Activated CD8-positive, alpha-beta memory T cell treated with anti-CD3 and anti-CD28 coated beads, Interleukin-2, amount 50 U/mL, for 48 hours (primary cell): ENCODE data around the gene APLF.
A peak's percentile ranks its signal among the peaks of the same experiment; 100 is the strongest.

Source experiments
- DNase-seq: peaks from one replicate; pipeline ENCODE4 v3.0.0-alpha.2; 2020

Gene APLF

DNA sequence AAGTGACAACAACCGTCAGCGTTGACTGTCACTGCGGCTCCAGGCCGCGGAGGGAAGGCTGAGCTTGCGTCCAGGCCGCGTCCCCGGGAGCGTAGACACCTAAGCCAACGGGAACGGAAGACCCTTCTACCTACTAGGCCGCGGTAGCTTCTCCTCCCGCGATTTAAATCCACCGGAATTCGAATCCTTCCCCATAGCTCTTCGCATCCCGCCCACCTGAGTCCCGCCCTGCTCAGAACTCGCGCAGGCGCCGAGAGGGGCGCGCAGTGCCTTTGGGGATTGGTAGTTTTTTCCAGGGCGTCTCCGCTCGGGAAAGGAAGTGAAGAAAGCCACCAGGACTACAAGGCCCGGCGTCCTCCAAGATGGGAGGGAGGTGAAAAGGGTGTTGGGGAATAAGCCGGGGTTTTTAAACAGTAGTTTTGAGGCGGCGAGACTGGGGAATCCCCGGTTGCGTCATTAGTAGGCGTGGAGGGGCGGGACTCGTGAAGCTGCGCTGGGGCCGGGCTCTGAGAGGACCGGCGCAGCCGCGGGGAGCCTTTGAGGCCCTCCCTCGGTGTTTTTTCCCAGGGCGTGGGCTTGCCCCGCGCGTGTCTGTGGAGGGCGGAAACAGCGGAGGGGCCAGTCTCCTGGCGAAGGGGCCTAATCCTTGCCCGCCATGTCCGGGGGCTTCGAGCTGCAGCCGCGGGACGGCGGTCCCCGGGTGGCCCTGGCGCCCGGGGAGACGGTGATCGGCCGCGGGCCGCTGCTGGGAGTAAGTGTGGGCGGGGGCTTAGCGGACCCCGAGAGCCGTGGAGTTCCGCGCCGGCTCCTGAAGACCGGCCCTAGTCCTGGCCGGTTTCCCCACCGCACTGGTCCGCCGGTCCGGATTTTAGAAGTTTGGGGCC lies at the start of gene APLF, which contains the start of gene FBXO48:
TSS of gene APLF (plus strand) at position 509 of the 884 bp plus-strand sequence. CDS start at position 656, 147 bp downstream.
TSS of gene FBXO48 (minus strand) at position 218 of the 884 bp plus-strand sequence. CDS start 2,149 bp downstream, outside the sequence.
- DNase-seq: peak; percentile 97

- no peak for DNase-seq
Measured at GRCh38 chr2:68417926-68418325, 49.5 kb upstream of the APLF start.

DNA sequence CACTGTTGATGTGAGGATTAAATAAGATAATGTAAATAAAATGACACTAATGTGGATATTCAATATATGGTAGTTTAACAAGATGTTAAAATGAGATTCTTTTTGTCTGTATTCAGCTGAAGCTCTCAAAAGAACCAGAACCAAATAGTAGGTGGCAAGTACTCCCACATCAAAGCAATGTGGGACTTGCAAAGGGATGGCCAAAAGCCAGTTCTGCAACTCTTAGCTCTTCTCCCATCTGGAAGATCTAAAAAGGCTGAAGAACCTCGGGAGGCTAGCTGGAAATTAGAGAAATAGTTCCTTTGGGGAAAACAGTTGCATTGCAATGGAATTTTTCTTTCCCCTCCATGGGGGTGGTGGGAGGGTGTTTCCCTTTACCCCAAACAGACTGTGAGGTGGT lies 49.0 kb upstream of the APLF start:
- DNase-seq: no peak

GRCh38 chr2:68418855-68419254 lies 48.5 kb upstream of the APLF start:
- no peak for DNase-seq

DNA sequence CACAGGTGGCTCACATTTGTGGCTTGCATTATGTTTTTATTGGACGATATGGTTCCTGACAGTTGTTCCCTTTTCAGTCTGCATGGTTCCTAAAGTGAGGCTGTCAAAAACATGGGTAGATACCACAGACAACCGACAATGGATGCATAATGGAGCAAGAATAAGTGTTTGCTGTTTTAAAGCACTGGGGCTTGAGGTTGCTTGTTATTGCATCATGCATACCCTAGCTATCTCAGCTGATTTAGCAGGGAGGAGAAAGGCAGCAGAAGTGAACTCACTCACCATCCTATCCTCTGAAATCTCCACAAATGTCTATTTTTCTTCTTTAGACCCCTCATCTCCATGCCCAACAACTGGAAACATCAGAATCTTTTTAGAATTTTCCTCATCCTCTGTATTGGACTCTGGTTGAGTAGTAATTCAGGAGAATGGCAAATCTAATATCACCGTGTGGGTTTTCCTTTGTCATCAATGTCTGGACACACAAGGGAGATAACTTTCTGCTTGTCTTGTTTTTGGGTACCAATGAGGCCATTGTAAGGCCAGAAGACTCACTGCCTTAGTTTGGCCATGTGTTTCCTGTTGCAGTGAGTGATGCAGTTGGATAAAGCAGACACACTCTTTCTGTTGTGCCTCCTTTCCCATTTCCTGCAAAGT lies 47.0 kb upstream of the APLF start:
- no peak for DNase-seq

- DNase-seq: no peak
Measured at GRCh38 chr2:68423966-68424650, 43.3 kb upstream of the APLF start.

DNA sequence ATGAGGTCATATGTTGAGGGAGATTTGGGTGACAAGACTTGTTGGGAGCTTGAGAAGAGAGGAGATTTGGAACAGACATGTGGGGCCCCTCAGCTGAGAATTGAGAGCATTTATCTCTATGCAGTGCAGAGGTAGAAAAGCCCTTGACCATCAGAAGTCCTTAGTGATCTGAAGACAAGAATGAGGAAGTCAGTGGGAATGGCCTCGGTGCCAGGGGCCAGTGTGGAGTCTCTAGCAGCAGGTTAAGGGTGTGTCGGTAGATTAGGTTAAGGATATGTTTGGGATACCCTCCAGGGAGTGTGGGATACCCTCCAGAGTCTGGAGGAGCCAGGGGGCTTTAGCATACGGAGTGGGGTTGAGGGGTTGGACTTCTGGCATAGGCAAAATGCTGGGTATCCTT lies 41.9 kb upstream of the APLF start:
- DNase-seq: no peak

DNA sequence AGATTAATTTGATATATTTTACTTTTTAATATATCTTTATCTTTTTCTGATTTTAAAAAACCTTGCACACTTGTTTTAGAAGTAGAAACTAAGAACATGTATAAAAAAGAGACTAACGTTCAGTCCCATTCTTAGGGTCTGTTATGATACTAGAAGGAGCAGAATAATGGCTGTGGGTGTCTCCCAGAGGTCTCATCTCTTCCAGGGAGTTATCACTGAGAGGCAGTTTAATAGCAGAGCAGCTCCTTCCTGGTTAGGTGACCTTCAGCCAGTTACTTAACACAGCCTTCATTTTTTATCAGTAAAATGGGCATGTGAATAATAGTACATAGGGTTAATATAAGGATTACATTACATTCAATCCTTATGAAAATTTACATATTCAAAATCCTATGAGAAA lies 40.9 kb upstream of the APLF start:
- DNase-seq: no peak

- DNase-seq: no peak
Measured at GRCh38 chr2:68426848-68427579, 40.4 kb upstream of the APLF start.

DNA sequence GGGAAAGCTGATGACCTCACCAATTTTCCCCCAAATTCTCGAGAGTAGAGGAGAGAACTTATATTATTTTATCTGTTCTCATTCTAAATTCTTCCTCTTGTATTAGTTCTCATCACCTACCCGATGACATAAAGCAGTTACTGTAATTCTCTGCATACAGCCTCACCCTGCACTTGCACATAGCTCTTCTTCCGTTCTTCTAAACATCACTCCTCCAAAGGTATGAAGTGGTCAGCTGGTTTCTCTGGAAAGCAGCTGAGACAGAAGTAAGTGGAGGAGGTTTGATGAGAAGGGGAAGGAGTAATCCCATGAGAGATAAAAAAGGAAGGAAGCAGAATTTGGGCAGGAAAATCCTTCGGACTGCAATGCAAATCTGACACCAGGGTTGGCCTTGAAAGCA lies 39.3 kb upstream of the APLF start:
- no peak for DNase-seq

- DNase-seq: no peak
Measured at GRCh38 chr2:68428746-68429145, 38.6 kb upstream of the APLF start.

GRCh38 chr2:68429311-68429826 lies 38.0 kb upstream of the APLF start:
- DNase-seq: no peak

- DNase-seq: no peak
Measured at GRCh38 chr2:68431316-68431972, 35.9 kb upstream of the APLF start.

GRCh38 chr2:68432696-68433658 lies 34.4 kb upstream of the APLF start:
- DNase-seq: no peak

GRCh38 chr2:68434981-68435380 lies 32.4 kb upstream of the APLF start:
- DNase-seq: no peak

DNA sequence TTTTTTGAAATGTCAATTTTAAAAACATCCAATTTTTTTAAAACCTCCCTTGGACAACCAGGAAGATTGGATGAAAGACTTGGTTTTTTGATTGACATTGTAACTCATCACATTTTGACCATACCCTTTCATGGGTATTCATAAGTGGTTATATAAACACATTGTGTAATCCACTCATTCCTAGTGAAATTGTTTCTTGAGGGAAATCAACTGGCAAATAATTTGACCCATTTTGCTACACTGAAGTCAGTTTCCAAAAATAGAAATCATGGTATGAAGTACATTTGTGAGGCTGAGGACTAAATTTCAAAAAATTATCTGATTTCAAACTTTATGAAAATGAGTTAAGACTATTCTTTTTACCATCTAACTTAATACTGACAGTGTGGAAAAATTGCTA lies 31.8 kb upstream of the APLF start:
- DNase-seq: no peak

GRCh38 chr2:68436270-68436669 lies 31.1 kb upstream of the APLF start:
- DNase-seq: no peak

- no peak for DNase-seq
Measured at GRCh38 chr2:68438455-68439303, 28.7 kb upstream of the APLF start.

- peak; percentile 89 for DNase-seq
Measured at GRCh38 chr2:68441179-68441993, 26.0 kb upstream of the APLF start.
